ENCODE results near the gene FRS3. TPM values are rescaled to one million over a fixed set of nuclear protein-coding genes. Genes with fewer than 3 reads are reported as not detected.

Gene FRS3
- total and polyA plus RNA-seq, 2 of the 13 experiments (the other 11 are each of a cell fraction or from before 2014, with no cell fraction given): 3.0 to 7.4 TPM

GRCh38 chr6:41728073-41728936, 51.4 kb downstream of the FRS3 start (continued):
- TF ChIP-seq HNF4A (CRISPR knock-in tag; IDR thresholded peaks at IDR 0.05) (peak; percentile 49; the same call in 1 of the 2 replicates), ZNF382 (CRISPR knock-in tag; IDR thresholded peaks at IDR 0.05; ENCODE audit: borderline replicate concordance) (no peak), ZKSCAN8 (CRISPR knock-in tag; IDR thresholded peaks at IDR 0.05; ENCODE audit: borderline replicate concordance) (no peak), PRDM4 (CRISPR knock-in tag; IDR thresholded peaks at IDR 0.05; ENCODE audit: borderline replicate concordance) (no peak), SATB2 (CRISPR knock-in tag; IDR thresholded peaks at IDR 0.05) (no peak), TRIM24 (CRISPR knock-in tag; IDR thresholded peaks at IDR 0.05) (no peak), FOXO1 (CRISPR knock-in tag; IDR thresholded peaks at IDR 0.05) (no peak; the same call in 1 of the 2 replicates), LBX2 (CRISPR knock-in tag; IDR thresholded peaks at IDR 0.05; ENCODE audit: borderline replicate concordance) (no peak), ZSCAN12 (CRISPR knock-in tag; IDR thresholded peaks at IDR 0.05) (no peak), RARG (CRISPR knock-in tag; IDR thresholded peaks at IDR 0.05; ENCODE audit: low read depth) (no peak), ZBED4 (CRISPR knock-in tag; IDR thresholded peaks at IDR 0.05; ENCODE audit: borderline replicate concordance) (no peak), PRMT3 (CRISPR knock-in tag; IDR thresholded peaks at IDR 0.05; ENCODE audit: borderline replicate concordance, low read depth) (no peak), ZFY (CRISPR knock-in tag; IDR thresholded peaks at IDR 0.05) (no peak), HOXA3 (CRISPR knock-in tag; IDR thresholded peaks at IDR 0.05) (no peak), SRSF9 (IDR thresholded peaks at IDR 0.05; ENCODE audit: borderline replicate concordance, insufficient read depth, low read depth, low read length, poor library complexity, severe bottlenecking) (no peak), ZNF557 (CRISPR knock-in tag; IDR thresholded peaks at IDR 0.05) (no peak), EZH2 (conservative IDR thresholded peaks at IDR 0.05; ENCODE audit: low read depth, low read length) (no peak), GTF2F1 (IDR thresholded peaks at IDR 0.05; ENCODE audit: low read length) (no peak), ZNF20 (CRISPR knock-in tag; IDR thresholded peaks at IDR 0.05) (no peak), TFDP1 (CRISPR knock-in tag; IDR thresholded peaks at IDR 0.05; ENCODE audit: borderline replicate concordance) (no peak), ZNF550 (CRISPR knock-in tag; IDR thresholded peaks at IDR 0.05; ENCODE audit: borderline replicate concordance) (no peak), PRPF4 (IDR thresholded peaks at IDR 0.05; ENCODE audit: low read depth, low read length, poor library complexity, severe bottlenecking) (no peak)
